GM18951 (cell line): Measurements from ENCODE around the gene TCF15.

Experiments used
- POLR2A ChIP-seq: IDR thresholded peaks from 4 replicates; pipeline ENCODE4 v1.6.1; 2011; ENCODE audit warnings: mild to moderate bottlenecking; ENCODE audit not compliant: insufficient read length, insufficient read depth; ENCODE audit errors: extremely low read depth
- in situ Hi-C: fragments of 300-500 bp; cut with MboI; formaldehyde crosslinking; loops from one replicate; pipeline ENCODE4 v1.12.0; 2022; ENCODE audit warnings: low sequenced_read_pairs, mixed read lengths, inconsistent platforms; ENCODE audit not compliant: unreplicated experiment

Gene TCF15

GRCh38 chr20:573414-574296, 36.5 kb downstream of the TCF15 start:
- TF ChIP-seq POLR2A, result no peak
- in situ Hi-C loops, result no loop called here

DNA sequence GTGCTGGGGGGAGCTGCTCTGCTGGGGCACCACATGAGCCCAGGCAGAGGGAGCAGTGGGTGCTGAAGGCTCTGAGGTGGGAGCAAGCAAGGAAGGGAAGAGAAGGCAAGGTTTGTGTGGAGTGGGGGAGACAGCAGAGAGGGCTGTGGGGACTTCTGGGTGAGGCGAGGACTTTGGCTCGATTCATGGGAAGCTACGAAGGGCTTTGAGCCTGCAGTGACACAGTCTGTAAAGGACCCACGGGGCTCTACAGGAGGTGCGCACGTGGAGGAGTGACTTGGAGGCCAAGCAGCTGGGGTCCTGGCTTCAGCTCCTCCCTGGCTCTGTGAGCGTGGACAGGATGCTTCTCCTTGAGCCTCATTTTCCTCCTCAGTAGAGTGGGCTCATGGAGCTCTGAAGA, 37.4 kb downstream of the TCF15 start:
- in situ Hi-C loops, result no loop called here
- TF ChIP-seq POLR2A, result no peak

GRCh38 chr20:571754-572441, 38.2 kb downstream of the TCF15 start:
- in situ Hi-C loops, result no loop called here
- no peak for TF ChIP-seq POLR2A

GRCh38 chr20:568673-569415, 41.3 kb downstream of the TCF15 start:
- TF ChIP-seq POLR2A, result no peak
- in situ Hi-C loops, result no loop called here

DNA sequence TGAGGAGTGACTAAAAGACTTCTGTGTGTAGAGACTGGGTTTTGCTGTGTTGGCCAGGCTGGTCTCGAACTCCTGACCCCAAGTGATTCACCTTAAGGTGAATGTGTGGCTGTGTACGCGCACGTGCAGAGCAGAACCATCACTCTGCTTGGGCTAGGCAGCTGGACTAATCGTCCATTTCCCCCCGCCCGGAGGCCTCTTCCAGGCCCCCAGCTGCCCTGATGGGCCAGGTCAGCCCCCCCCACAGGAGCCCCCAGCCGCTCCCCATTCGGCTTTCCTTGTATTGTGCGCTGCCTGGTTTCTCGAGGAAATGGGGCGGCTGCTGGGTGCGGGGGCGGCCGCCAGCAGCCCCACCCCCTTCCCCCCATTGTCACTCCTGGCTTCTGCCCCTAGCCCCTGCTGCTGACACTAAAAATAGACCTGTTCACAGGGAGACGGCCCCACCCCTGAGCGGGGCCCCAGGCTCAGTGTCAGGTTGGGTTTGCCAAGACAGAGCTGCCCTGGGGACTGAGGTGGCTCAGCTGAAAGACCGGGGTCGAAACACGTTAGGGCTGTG, 41.9 kb downstream of the TCF15 start:
- in situ Hi-C loops, result no loop called here
- TF ChIP-seq POLR2A, result no peak

DNA sequence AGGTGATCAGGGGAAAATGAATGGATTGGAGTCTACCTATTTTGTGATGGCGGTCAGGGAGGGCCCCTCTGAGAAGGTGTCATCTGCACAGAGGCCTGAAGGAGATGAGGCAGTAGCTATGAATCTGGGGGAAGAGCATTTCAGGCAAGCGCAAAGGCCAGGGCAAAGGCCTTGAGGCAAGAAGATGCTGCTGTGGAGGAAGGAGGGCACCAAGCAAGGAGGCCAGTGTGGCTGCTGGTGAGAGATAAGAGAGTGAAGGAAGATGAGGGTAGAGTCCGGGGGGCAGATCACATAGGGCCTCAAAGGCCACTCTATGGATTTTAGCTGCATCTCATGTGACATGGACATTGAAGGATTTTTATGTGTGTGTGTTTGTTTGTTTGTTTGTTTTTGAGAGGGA, 45.9 kb downstream of the TCF15 start:
- no peak for TF ChIP-seq POLR2A
- in situ Hi-C loops, result loop anchor here (5.0 kb wide), 1 partner anchor 88 kb away; the partner anchor contains the start of gene SRXN1

- in situ Hi-C loops, result loop anchor here (5.0 kb wide), 1 partner anchor 89 kb away; the partner anchor contains the start of gene SRXN1
- TF ChIP-seq POLR2A, result no peak
Observed at GRCh38 chr20:563187-563586, 46.9 kb downstream of the TCF15 start.

DNA sequence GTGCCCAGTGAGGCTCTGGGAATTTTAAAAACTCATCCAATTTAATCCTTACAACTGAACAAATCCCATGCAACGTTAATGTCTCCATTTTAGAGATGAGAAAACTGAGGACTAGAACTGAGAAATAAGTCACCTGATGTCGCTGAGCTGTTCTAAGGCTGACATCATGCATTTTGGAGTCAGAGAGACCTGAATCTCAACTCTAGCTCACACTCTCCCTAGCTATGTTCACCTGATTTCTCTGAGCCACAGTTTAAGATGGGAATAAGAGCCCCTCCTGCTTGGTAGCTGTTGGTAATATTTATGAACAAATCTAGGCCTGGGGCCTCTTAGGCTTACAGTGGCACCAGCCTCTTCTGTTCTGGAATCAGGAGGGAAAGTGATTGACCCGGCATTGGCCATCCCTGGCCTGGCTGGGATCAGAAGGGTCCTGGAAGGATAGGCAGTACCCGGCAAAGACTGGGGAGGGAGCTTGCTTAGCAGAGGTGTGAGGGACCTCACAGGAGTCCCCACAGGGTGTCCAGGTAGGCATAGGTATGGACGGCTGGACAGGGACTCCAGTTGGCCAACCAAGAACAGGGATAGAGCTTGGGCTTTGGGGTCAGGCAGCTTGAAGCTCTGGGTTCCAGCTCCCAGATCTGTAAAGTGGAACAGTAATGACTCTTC, 47.7 kb downstream of the TCF15 start:
- in situ Hi-C loops, result loop anchor here (5.0 kb wide), 1 partner anchor 90 kb away; the partner anchor contains the start of gene SRXN1
- no peak for TF ChIP-seq POLR2A

DNA sequence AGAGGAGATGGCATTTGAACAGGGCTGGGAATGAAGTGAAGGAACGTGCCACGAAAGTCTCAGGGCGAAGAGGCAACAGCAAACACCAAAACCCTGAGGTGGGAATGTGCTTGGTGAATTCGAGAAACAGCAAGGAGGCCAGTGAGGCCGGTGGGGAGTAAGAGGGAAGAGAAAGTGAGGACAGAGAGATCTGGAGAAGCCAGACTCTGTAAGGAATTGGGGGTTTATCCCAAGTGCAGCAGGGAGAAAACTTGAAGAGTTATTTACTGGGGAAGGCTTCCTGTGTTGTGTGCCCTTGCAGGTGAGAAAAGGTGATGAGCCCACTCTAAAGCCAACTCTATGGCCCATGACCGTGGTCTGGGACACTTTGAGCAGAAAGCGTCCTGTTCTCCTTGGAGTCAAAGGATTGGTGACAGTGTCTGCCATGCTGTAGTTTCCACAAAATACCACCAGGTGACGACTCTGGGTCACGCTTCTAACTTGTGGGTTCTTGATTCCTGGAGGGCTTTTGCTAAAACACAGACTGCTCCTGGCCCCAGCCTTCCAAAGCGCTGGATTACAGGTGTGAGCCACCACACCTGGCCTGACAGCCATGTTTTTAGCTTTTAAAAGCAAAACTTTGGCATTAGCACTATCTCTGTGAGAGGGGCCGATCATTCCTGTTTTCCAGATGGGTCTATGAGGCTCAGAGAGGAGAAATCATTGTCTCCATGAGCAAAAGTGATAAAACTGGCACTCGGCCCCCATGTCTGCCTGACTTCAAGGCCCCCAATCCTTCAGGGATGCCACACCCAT, 48.5 kb downstream of the TCF15 start:
- TF ChIP-seq POLR2A, result no peak
- in situ Hi-C loops, result loop anchor here (5.0 kb wide), 1 partner anchor 91 kb away; the partner anchor contains the start of gene SRXN1

DNA sequence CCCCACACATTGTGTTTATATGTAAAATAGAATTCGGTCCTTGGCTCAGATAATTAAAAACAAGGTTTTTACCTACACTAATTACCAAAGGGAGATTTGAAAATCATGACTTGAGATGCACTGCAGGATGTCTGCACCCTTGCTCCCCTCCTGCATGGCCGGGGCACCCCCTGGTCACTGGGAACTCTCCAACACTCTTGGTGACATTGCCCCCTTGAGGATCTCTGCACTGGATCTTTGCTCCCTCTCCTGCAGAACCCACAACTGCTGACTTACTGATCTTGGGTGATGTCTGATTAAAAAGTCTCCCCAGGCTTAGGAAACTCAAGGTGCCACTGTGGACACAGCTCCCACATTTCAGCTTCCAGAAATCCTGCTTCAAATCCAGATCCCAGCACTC, 49.4 kb downstream of the TCF15 start:
- TF ChIP-seq POLR2A, result no peak
- in situ Hi-C loops, result loop anchor here (5.0 kb wide), 1 partner anchor 92 kb away; the partner anchor contains the start of gene SRXN1

GRCh38 chr20:558117-558516, 52.0 kb downstream of the TCF15 start:
- in situ Hi-C loops, result no loop called here
- TF ChIP-seq POLR2A, result no peak
